CD4-positive, alpha-beta T cell treated with Interleukin-21 for 1 hour (primary cell): Measurements from ENCODE around the gene RYR3.

Experiments used
- DNase-seq: peaks from one replicate; pipeline ENCODE4 v3.0.0-alpha.2; 2020

Gene RYR3

GRCh38 chr15:33851079-33851478, 540.3 kb downstream of the RYR3 start:
- DNase-seq: no peak

- no peak for DNase-seq
Measured at GRCh38 chr15:33852094-33852493, 541.3 kb downstream of the RYR3 start.

GRCh38 chr15:33852570-33852969, 541.8 kb downstream of the RYR3 start:
- DNase-seq: no peak

GRCh38 chr15:33857726-33858125, 547.0 kb downstream of the RYR3 start:
- DNase-seq: no peak

- no peak for DNase-seq
Measured at GRCh38 chr15:33858836-33859235, 548.1 kb downstream of the RYR3 start.

GRCh38 chr15:33859992-33860545, 549.3 kb downstream of the RYR3 start:
- no peak for DNase-seq

GRCh38 chr15:33860754-33861153, 550.0 kb downstream of the RYR3 start:
- no peak for DNase-seq

GRCh38 chr15:33864360-33865075, 553.8 kb downstream of the RYR3 start:
- no peak for DNase-seq

- DNase-seq: no peak
Measured at GRCh38 chr15:33865416-33865815, 554.6 kb downstream of the RYR3 start.

GRCh38 chr15:33866101-33866737, 555.5 kb downstream of the RYR3 start:
- no peak for DNase-seq

- no peak for DNase-seq
Measured at GRCh38 chr15:33871980-33872379, 561.2 kb downstream of the RYR3 start.

- DNase-seq: no peak
Measured at GRCh38 chr15:33872416-33873106, 561.8 kb downstream of the RYR3 start.

GRCh38 chr15:33874156-33874555, 563.4 kb downstream of the RYR3 start:
- no peak for DNase-seq

- DNase-seq: no peak
Measured at GRCh38 chr15:33882921-33883320, 572.2 kb downstream of the RYR3 start.

- DNase-seq: no peak
Measured at GRCh38 chr15:33888176-33888575, 577.4 kb downstream of the RYR3 start.

- no peak for DNase-seq
Measured at GRCh38 chr15:33894193-33894592, 583.4 kb downstream of the RYR3 start.

GRCh38 chr15:33902043-33902442, 591.3 kb downstream of the RYR3 start:
- no peak for DNase-seq

GRCh38 chr15:33903661-33904060, 592.9 kb downstream of the RYR3 start:
- DNase-seq: no peak

GRCh38 chr15:33907326-33907725, 596.6 kb downstream of the RYR3 start:
- no peak for DNase-seq

- no peak for DNase-seq
Measured at GRCh38 chr15:33908406-33908805, 597.6 kb downstream of the RYR3 start.

- DNase-seq: no peak
Measured at GRCh38 chr15:33910741-33911140, 600.0 kb downstream of the RYR3 start.

GRCh38 chr15:33912326-33912725, 601.6 kb downstream of the RYR3 start:
- no peak for DNase-seq

- DNase-seq: no peak
Measured at GRCh38 chr15:33913459-33913858, 602.7 kb downstream of the RYR3 start.
